GM10266 (cell line): ENCODE results near the gene DLG1.

Source experiments
- DNase-seq: peaks from one replicate; pipeline ENCODE4 v3.0.0; 2012; ENCODE audit errors: extremely low spot score
- TF ChIP-seq, protein P1 (sequence below): IDR thresholded peaks from 2 replicates; pipeline ENCODE4 v1.5.1; 2012; ENCODE audit warnings: mild to moderate bottlenecking, low read depth; ENCODE audit not compliant: control insufficient read depth, insufficient read depth; ENCODE audit errors: missing control alignments

The DLG1 gene

DNA sequence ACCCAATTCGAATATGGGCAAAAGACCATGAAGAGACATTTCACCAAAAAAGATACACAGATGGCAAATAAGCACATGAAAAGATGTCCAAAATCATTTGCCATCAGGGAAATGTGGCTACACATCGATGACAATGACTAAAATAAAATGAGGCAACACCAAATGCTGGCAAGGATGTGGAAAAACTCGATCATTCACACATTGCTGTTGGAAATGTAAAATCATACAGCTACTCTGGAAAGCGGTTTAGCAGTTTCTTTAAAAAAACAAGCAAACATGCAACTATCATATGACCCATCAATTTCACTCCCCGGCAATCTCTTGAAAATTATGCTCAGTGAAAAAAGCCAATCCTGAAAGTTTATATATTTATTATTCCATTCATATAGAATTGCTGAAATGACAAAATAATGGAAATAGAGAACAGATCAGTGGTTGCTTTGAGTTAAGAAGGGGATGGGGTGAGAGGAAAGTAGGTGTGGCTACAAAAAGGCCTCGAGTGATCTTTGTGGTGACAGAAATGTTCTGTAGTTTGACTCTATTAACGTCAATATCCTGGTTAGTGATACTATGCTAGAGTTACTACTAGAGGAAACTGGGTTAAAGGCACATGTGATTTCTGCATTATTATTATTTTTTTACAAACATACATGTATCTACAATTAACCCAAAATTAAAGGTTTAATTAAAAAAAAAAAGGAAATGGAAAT lies 45.0 kb downstream of the DLG1 start:
- TF ChIP-seq, protein P1, sequence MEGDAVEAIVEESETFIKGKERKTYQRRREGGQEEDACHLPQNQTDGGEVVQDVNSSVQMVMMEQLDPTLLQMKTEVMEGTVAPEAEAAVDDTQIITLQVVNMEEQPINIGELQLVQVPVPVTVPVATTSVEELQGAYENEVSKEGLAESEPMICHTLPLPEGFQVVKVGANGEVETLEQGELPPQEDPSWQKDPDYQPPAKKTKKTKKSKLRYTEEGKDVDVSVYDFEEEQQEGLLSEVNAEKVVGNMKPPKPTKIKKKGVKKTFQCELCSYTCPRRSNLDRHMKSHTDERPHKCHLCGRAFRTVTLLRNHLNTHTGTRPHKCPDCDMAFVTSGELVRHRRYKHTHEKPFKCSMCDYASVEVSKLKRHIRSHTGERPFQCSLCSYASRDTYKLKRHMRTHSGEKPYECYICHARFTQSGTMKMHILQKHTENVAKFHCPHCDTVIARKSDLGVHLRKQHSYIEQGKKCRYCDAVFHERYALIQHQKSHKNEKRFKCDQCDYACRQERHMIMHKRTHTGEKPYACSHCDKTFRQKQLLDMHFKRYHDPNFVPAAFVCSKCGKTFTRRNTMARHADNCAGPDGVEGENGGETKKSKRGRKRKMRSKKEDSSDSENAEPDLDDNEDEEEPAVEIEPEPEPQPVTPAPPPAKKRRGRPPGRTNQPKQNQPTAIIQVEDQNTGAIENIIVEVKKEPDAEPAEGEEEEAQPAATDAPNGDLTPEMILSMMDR, result no peak
- DNase-seq, result no peak

DNA sequence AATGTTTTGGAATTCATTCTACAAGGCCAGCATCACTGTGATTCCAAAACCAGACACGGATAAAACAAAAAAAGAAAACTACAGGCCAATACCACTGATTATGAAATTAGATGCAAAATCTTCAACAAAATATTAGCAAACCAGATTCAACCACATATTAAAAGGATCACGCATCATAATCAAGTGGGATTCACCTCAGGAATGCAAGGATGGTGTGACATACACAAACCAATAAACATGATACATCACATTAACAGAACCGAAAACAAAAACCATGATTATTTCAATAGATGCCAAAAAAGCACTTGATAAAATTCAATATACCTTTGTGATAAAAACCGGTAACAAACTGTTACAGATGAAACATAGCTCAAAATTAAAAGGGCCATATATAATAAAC lies 48.9 kb downstream of the DLG1 start:
- DNase-seq, result no peak
- TF ChIP-seq, protein P1, result no peak

DNA sequence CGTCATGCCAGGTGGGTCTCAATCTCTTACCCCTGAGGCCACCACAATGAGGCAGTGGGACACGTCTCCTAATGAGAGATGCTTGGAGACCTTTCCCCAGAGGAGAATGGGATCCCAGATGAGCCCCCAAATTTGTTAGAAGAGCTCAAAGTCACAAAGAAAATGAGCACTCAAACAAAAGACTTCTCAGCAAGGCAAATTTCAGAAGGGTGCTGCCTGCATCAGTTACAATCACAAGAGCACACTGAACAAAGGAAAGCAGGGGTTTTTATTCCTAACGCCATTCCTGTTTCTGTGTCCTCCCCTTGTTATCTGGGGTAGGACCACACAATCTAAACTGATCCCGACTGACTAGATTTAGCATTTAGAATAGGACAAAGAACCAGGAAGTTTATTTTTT lies 50.1 kb downstream of the DLG1 start:
- TF ChIP-seq, protein P1, result no peak
- DNase-seq, result no peak

DNA sequence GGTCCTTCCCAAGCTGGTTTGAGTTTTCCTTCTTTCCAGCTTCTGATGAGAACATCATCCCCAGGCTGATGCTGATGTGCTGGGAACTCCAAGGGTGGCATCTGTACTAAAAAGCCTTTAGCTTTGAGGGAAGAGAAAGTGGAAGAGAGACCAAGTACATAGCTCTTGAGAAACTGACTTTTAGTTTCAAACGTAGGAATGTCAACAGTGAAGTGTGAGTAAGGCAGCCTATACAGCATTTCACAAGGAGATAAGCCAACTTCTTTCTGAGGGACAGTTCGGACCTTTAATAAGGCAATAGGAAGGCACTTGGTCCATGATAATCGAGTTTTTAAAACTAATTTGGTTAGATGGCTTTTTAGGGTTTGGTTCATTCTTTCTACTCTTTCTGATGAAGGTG lies 53.7 kb downstream of the DLG1 start:
- TF ChIP-seq, protein P1, result no peak
- DNase-seq, result no peak

DNA sequence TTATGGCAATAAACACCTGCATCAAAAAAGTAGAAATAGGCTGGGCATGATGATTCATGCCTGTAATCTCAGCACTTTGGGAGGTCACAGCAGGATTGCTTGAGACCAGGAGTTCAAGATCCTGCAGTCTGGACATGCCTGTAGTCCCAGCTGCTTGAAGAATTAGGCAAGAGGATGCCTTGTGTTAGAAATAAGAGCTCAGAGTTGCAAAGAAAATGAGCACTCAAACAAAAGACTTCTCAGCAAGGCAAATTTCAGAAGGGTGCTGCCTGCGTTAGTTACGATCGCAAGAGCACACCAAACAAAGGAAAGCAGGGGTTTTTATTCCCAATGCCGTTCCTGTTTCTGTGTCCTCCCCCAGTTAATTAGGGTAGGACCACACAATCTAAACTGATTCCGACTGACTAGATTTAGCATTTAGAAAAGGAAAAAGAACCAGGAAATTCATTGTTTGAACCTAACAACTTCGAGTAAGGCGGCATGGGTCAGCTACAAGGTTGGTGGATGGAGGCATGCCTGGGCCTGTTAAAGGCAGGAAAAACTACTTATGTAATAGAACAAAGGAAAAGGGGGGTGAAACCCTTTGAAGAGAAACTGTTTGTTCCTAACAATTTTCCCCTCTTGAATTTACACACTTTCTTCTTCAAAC lies 55.5 kb downstream of the DLG1 start:
- TF ChIP-seq, protein P1, result no peak
- no peak for DNase-seq

DNA sequence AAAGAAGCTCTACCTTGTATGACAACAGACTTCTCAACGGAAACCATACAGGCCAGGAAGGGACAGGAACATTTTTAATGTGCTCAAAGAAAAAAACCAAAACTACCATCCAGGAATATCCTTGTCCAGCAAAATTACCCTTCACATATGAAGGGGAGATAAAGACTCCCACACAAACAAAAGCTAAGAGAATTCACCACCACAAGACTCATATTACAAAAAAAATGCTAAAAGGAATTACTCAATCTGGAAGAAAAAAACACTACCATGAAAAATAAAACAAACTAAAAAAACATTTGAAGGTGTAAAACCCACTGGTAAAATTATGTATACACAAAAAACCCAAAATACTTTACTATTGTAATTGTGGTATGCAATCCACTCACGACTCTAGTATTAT lies 57.2 kb downstream of the DLG1 start:
- TF ChIP-seq, protein P1, result no peak
- no peak for DNase-seq

DNA sequence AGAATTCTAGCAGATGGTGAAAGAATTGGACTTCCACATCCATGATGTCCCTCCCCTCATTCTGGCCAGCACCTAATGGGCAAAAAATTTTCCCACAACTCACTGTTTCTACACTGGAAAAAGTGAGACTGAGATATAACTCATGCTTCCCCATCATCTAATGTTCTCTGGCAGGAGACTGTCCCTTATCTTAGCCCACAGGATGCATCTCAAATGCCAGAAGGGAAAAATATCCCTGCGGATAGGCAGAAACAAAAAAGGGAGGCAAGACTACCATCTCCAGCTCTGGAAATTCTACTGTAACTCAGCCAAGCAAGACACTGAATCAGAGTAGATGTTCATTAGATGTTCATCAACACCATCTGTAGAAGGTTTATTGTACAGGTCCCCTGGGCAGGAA lies 58.6 kb downstream of the DLG1 start:
- DNase-seq, result no peak
- TF ChIP-seq, protein P1, result no peak
